HepG2 (cell line): Measurements from ENCODE around the gene ATP9A. TPM values are rescaled to one million over a fixed set of nuclear protein-coding genes. Genes with fewer than 3 reads are reported as not detected.

Experiments
- ATF7-NPFF ChIP-seq: sonication (generic); formaldehyde crosslinking; IDR thresholded peaks from 2 replicates; pipeline ENCODE4 v1.8.1; 2023; ENCODE audit warnings: mild to moderate bottlenecking, low read depth, missing genetic modification reagents, moderate library complexity
- EP300 ChIP-seq, 3 experiments: sonication (generic) in 1 of 3; formaldehyde crosslinking in 1 of 3; IDR thresholded peaks; 2 replicates each; pipeline versions ENCODE4 v1.5.1 to v1.6.1; 2011 to 2020; ENCODE audit warnings: low read depth in 2 of 3, low read length in 2 of 3, borderline replicate concordance in 1 of 3, improper control_type of control experiment in 1 of 3, mild to moderate bottlenecking in 1 of 3, missing genetic modification reagents in 1 of 3, moderate library complexity in 1 of 3
- FOXC1 ChIP-seq: sonication (generic); formaldehyde crosslinking; IDR thresholded peaks from 2 replicates; pipeline ENCODE4 v1.8.0; 2022; ENCODE audit warnings: mild to moderate bottlenecking, missing genetic modification reagents, borderline replicate concordance
- GTF2F1 ChIP-seq: fragments of 150-350 bp; IDR thresholded peaks from 2 replicates; pipeline ENCODE4 v1.6.1; 2014; ENCODE audit warnings: low read length
- MLLT10 ChIP-seq: sonication (generic); formaldehyde crosslinking; IDR thresholded peaks from 2 replicates; pipeline ENCODE4 v1.4.0; 2020; ENCODE audit warnings: missing genetic modification reagents
- SIN3B ChIP-seq: fragments of 150-350 bp; IDR thresholded peaks from 2 replicates; pipeline ENCODE4 v1.6.1; 2014; ENCODE audit warnings: low read length
- TOE1 ChIP-seq: sonication (generic); formaldehyde crosslinking; IDR thresholded peaks from 2 replicates; pipeline ENCODE4 v1.4.0; 2020; ENCODE audit warnings: mild to moderate bottlenecking, missing genetic modification reagents
- TP53 ChIP-seq: sonication (generic); formaldehyde crosslinking; conservative IDR thresholded peaks from 2 replicates; pipeline ENCODE4 v1.4.0; 2020; ENCODE audit warnings: missing genetic modification reagents
- ZNF180 ChIP-seq: sonication (generic); formaldehyde crosslinking; IDR thresholded peaks from 2 replicates; pipeline ENCODE4 v1.4.0; 2020; ENCODE audit warnings: low read depth, missing genetic modification reagents, borderline replicate concordance
- ZNF234 ChIP-seq: sonication (generic); formaldehyde crosslinking; conservative IDR thresholded peaks from 2 replicates; pipeline ENCODE4 v1.5.1; 2020; ENCODE audit warnings: mild to moderate bottlenecking, missing genetic modification reagents
- polyA plus RNA-seq, 8 experiments: library from polyadenylated mRNA; depleted of rRNA in 3 of 8; stranded (reverse) in 7 of 8; unstranded in 1 of 8; fragments of >200 nt; fragmentation: Illumina TruSeq in 4 of 8; extraction: Trizol in 4 of 8; gene quantifications; 2 replicates each; pipeline versions ENCODE4 v1.2.1 to v1.2.3, GENCODE V29; 2011 to 2016; ENCODE audit warnings: low read depth in 4 of 8, missing spikeins in 1 of 8, mixed read lengths in 1 of 8; ENCODE audit not compliant: insufficient read depth in 1 of 8
- total RNA-seq, 5 experiments: library from RNA; depleted of rRNA; stranded (reverse); fragments of >200 nt; fragmentation: Illumina TruSeq; extraction: Trizol; gene quantifications; 2 replicates each; pipeline ENCODE4 v1.2.3, GENCODE V29; 2016; ENCODE audit warnings: low read depth in 1 of 5
- TF ChIP-seq, protein P1 (sequence below): sonication (generic); formaldehyde crosslinking; IDR thresholded peaks from 2 replicates; pipeline ENCODE4 v1.4.0; 2020; ENCODE audit warnings: mild to moderate bottlenecking, missing genetic modification reagents
- TF ChIP-seq, protein P2 (sequence below), 2 experiments: IDR thresholded peaks; 2 replicates each; pipeline ENCODE4 v1.6.1; 2011 to 2012; ENCODE audit warnings: low read length in 2 of 2, borderline replicate concordance in 1 of 2, low read depth in 1 of 2, mild to moderate bottlenecking in 1 of 2, moderate library complexity in 1 of 2
- TF ChIP-seq, protein P3 (sequence below): sonication (generic); formaldehyde crosslinking; IDR thresholded peaks from 2 replicates; pipeline ENCODE4 v1.5.0; 2020; ENCODE audit warnings: mild to moderate bottlenecking, missing genetic modification reagents
- TF ChIP-seq, protein P4 (sequence below): sonication (generic); formaldehyde crosslinking; IDR thresholded peaks from 2 replicates; pipeline ENCODE4 v1.5.0; 2020; ENCODE audit warnings: missing genetic modification reagents
- TF ChIP-seq, protein P5 (sequence below): sonication (generic); formaldehyde crosslinking; IDR thresholded peaks from 2 replicates; pipeline ENCODE4 v1.5.1; 2020; ENCODE audit warnings: mild to moderate bottlenecking, missing genetic modification reagents

ATP9A gene
- total and polyA plus RNA-seq, 2 of the 13 experiments (the other 11 are each of a cell fraction or from before 2014, with no cell fraction given), result 11.8 to 18.5 TPM

DNA sequence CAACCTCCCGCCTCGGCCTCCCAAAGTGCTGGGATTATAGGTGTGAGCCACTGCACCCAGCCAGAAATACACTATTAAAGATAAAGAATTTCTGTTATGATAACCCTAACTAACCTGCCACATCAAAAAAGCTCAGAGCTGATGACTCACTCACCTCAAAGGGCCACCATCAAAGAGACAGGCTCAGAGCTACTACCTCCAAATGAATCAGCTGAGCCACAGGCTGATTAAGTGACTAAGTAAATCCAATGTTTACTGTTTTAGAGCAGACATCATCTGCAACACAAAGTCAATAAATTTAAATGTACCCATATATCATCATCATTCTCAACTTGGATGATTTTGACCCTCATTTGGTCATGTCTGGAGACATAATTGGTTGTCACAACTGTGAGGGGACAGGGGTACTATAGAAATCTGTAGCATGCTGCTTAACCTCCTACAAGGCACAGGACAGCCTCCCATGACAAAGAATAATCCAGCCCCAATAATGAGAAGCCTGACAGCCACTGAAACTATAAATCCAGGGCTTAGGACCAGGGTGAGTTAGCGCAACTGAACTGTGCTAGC is 106.5 kb downstream of the ATP9A start (continued):
- TF ChIP-seq, protein P1, sequence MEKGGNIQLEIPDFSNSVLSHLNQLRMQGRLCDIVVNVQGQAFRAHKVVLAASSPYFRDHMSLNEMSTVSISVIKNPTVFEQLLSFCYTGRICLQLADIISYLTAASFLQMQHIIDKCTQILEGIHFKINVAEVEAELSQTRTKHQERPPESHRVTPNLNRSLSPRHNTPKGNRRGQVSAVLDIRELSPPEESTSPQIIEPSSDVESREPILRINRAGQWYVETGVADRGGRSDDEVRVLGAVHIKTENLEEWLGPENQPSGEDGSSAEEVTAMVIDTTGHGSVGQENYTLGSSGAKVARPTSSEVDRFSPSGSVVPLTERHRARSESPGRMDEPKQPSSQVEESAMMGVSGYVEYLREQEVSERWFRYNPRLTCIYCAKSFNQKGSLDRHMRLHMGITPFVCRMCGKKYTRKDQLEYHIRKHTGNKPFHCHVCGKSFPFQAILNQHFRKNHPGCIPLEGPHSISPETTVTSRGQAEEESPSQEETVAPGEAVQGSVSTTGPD, result no peak
- no peak for TF ChIP-seq ZNF180 (CRISPR knock-in tag)
- TF ChIP-seq GTF2F1, result no peak
- TF ChIP-seq, protein P2, sequence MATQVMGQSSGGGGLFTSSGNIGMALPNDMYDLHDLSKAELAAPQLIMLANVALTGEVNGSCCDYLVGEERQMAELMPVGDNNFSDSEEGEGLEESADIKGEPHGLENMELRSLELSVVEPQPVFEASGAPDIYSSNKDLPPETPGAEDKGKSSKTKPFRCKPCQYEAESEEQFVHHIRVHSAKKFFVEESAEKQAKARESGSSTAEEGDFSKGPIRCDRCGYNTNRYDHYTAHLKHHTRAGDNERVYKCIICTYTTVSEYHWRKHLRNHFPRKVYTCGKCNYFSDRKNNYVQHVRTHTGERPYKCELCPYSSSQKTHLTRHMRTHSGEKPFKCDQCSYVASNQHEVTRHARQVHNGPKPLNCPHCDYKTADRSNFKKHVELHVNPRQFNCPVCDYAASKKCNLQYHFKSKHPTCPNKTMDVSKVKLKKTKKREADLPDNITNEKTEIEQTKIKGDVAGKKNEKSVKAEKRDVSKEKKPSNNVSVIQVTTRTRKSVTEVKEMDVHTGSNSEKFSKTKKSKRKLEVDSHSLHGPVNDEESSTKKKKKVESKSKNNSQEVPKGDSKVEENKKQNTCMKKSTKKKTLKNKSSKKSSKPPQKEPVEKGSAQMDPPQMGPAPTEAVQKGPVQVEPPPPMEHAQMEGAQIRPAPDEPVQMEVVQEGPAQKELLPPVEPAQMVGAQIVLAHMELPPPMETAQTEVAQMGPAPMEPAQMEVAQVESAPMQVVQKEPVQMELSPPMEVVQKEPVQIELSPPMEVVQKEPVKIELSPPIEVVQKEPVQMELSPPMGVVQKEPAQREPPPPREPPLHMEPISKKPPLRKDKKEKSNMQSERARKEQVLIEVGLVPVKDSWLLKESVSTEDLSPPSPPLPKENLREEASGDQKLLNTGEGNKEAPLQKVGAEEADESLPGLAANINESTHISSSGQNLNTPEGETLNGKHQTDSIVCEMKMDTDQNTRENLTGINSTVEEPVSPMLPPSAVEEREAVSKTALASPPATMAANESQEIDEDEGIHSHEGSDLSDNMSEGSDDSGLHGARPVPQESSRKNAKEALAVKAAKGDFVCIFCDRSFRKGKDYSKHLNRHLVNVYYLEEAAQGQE (IDR thresholded peaks at IDR 0.05; ENCODE audit: borderline replicate concordance in 1 of 2, low read depth in 1 of 2, low read length in 2 of 2), result no peak
- TF ChIP-seq, protein P3, sequence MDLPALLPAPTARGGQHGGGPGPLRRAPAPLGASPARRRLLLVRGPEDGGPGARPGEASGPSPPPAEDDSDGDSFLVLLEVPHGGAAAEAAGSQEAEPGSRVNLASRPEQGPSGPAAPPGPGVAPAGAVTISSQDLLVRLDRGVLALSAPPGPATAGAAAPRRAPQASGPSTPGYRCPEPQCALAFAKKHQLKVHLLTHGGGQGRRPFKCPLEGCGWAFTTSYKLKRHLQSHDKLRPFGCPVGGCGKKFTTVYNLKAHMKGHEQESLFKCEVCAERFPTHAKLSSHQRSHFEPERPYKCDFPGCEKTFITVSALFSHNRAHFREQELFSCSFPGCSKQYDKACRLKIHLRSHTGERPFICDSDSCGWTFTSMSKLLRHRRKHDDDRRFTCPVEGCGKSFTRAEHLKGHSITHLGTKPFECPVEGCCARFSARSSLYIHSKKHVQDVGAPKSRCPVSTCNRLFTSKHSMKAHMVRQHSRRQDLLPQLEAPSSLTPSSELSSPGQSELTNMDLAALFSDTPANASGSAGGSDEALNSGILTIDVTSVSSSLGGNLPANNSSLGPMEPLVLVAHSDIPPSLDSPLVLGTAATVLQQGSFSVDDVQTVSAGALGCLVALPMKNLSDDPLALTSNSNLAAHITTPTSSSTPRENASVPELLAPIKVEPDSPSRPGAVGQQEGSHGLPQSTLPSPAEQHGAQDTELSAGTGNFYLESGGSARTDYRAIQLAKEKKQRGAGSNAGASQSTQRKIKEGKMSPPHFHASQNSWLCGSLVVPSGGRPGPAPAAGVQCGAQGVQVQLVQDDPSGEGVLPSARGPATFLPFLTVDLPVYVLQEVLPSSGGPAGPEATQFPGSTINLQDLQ (CRISPR knock-in tag), result no peak
- TF ChIP-seq, protein P4, sequence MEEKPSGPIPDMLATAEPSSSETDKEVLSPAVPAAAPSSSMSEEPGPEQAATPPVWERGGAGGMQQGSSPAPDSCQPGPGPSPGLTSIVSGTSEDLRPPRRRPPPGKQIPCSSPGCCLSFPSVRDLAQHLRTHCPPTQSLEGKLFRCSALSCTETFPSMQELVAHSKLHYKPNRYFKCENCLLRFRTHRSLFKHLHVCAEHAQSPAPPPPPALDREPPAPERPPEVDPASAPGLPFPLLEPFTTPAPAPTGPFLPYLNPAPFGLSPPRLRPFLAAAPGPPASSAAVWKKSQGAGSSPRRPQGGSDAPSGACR (CRISPR knock-in tag), result no peak
- no peak for TF ChIP-seq FOXC1 (CRISPR knock-in tag)
- TF ChIP-seq, protein P5, sequence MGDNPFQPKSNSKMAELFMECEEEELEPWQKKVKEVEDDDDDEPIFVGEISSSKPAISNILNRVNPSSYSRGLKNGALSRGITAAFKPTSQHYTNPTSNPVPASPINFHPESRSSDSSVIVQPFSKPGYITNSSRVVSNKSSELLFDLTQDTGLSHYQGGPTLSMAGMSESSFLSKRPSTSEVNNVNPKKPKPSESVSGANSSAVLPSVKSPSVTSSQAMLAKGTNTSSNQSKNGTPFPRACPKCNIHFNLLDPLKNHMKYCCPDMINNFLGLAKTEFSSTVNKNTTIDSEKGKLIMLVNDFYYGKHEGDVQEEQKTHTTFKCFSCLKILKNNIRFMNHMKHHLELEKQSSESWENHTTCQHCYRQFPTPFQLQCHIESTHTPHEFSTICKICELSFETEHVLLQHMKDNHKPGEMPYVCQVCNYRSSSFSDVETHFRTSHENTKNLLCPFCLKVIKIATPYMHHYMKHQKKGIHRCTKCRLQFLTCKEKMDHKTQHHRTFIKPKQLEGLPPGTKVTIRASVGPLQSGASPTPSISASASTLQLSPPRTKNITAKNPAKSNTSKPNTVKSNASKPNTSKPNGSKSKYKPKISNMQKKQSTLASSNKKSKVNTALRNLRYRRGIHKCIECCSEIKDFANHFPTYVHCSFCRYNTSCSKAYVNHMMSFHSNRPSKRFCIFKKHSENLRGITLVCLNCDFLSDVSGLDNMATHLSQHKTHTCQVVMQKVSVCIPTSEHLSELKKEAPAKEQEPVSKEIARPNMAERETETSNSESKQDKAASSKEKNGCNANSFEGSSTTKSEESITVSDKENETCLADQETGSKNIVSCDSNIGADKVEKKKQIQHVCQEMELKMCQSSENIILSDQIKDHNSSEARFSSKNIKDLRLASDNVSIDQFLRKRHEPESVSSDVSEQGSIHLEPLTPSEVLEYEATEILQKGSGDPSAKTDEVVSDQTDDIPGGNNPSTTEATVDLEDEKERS (CRISPR knock-in tag), result no peak
- TF ChIP-seq ZNF234 (CRISPR knock-in tag), result no peak
- no peak for TF ChIP-seq MLLT10 (CRISPR knock-in tag)
- TF ChIP-seq EP300 (IDR thresholded peaks at IDR 0.05; ENCODE audit: low read depth in 2 of 2, low read length in 2 of 2), result peak; percentile 71 to 94
- TF ChIP-seq EP300 (CRISPR knock-in tag; IDR thresholded peaks at IDR 0.05; ENCODE audit: borderline replicate concordance), result peak; percentile 89
- TF ChIP-seq TOE1 (CRISPR knock-in tag), result no peak
- no peak for TF ChIP-seq SIN3B
- no peak for TF ChIP-seq ATF7-NPFF (CRISPR knock-in tag)
- TF ChIP-seq TP53 (CRISPR knock-in tag), result no peak
